Left ventricle myocardium inferior (tissue), 1 donor: ENCODE results near the gene CCL27. TPM values are rescaled to one million over a fixed set of nuclear protein-coding genes. Genes with fewer than 3 reads are reported as not detected.

ENCODE experiments used
- DNase-seq: peaks from one replicate; pipeline ENCODE4 v3.0.0-alpha.2; 2020
- H3K27ac ChIP-seq: fragments of 200-600 bp; replicated peaks from 2 replicates; pipeline ENCODE4 v1.8.0; 2021
- H3K27me3 ChIP-seq: fragments of 200-600 bp; 2 replicates; pipeline ENCODE4 v1.8.0; 2021; ENCODE audit warnings: low read depth
- H3K36me3 ChIP-seq: fragments of 200-600 bp; 2 replicates; pipeline ENCODE4 v1.8.0; 2021
- H3K4me1 ChIP-seq: fragments of 200-600 bp; 2 replicates; pipeline ENCODE4 v1.8.0; 2021
- H3K4me3 ChIP-seq: fragments of 200-600 bp; 2 replicates; pipeline ENCODE4 v1.8.0; 2021; ENCODE audit warnings: mild to moderate bottlenecking, moderate library complexity
- H3K9me3 ChIP-seq: fragments of 200-600 bp; replicated peaks from 2 replicates; pipeline ENCODE4 v1.8.0; 2021
- CTCF ChIP-seq: fragments of 200-600 bp; IDR thresholded peaks from 2 replicates; pipeline ENCODE4 v1.8.0; 2021; ENCODE audit warnings: antibody characterized with exemption, mild to moderate bottlenecking, borderline replicate concordance
- intact Hi-C: fragments of 100-400 bp; cut with micrococcal nuclease; formaldehyde crosslinking; loops from one replicate; pipeline ENCODE4 v1.11.0; 2022
- total RNA-seq: library from RNA; stranded (reverse); fragmentation: NEBNext Ultra II Directional; extraction: Animal tissue kit (Norgen Biotek cat#: 25700); gene quantifications from one replicate; pipeline ENCODE4 v1.2.1, GENCODE V29; 2021
- donor health status: DM: no; HTN: yes; CAD: no; lungs with severe emphysema.

Gene CCL27
- total RNA-seq, 1 donor from 2014 or later, result 0.41 TPM

- no peaks in the 10 kb centered on the region for H3K9me3 ChIP-seq
- H3K27ac ChIP-seq, result peak overlapping the region; percentile 95
- H3K36me3 ChIP-seq, result peaks cover 45% of the 10 kb centered on the region
- intact Hi-C loops, result no loop called here
- H3K27me3 ChIP-seq, result no peaks in the 10 kb centered on the region
- peaks cover 33% of the 10 kb centered on the region for H3K4me1 ChIP-seq
- TF ChIP-seq CTCF, result peak; percentile 91
- peak overlapping the region; percentile 89 for H3K4me3 ChIP-seq
- peak; percentile 68 for DNase-seq
Observed at GRCh38 chr9:34612788-34613390, 49.6 kb downstream of the CCL27 start.

Other genes starting within 250 kb of the CCL27 start
- 22.9 TPM for gene FAM219A, start 204.1 kb downstream of the CCL27 start, total RNA-seq
- gene DNAI1, start 203.9 kb downstream of the CCL27 start, total RNA-seq, result not detected
- gene ENHO, start 139.7 kb downstream of the CCL27 start, total RNA-seq, result not detected
- gene CNTFR, start 72.9 kb downstream of the CCL27 start, total RNA-seq, result 4.6 TPM
- 42.8 TPM for gene RPP25L, start 50.6 kb downstream of the CCL27 start, total RNA-seq
- gene DCTN3, start 42.2 kb downstream of the CCL27 start, total RNA-seq, result 135 TPM
- gene ARID3C, start 33.6 kb downstream of the CCL27 start, total RNA-seq, result not detected
- gene SIGMAR1, start 24.9 kb downstream of the CCL27 start, total RNA-seq, result 20.0 TPM
- 51.5 TPM for gene GALT, start 16.0 kb downstream of the CCL27 start, total RNA-seq
- gene IL11RA, start 10.5 kb downstream of the CCL27 start, total RNA-seq, result 56.5 TPM
- gene CCL19, start 28.6 kb upstream of the CCL27 start, total RNA-seq, result 0.69 TPM
- gene CCL21, start 47.5 kb upstream of the CCL27 start, total RNA-seq, result 6.2 TPM